GM21529 (cell line): ENCODE data around the gene APOL4.
"Not testable (repeated sequence)": the region's sequence is repeated elsewhere in the genome, so short reads cannot be mapped to it uniquely, and the experiment has no call there.

Source experiments
- ATAC-seq: cut with Tn5 transposase; IDR thresholded peaks from one replicate; pipeline ENCODE4 v1.9.1; 2021; ENCODE audit not compliant: unreplicated experiment

Gene APOL4

DNA sequence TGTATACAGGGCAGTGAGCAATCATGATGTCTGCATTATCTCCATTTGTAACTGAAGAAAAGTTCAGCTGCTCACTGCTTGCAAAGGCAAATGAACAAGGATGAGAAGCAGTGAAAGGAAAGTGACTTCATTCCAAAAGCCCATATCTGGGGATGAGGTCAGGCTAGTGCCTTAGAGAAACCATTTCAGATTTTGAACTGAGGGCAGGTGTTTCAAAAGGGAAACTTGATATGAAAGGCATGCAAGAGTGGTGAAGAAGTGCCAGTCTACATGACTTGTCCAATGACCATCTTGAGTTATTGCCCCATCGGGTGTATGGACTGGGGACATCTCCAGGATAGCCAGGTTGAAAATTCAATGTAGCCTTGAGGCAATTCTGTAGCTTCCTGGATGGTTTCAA, 7.3 kb upstream of the APOL4 start:
- no peak for ATAC-seq

- ATAC-seq, result no peak
These were observed 6.7 kb upstream of the APOL4 start for GRCh38 chr22:36208162-36208765.

DNA sequence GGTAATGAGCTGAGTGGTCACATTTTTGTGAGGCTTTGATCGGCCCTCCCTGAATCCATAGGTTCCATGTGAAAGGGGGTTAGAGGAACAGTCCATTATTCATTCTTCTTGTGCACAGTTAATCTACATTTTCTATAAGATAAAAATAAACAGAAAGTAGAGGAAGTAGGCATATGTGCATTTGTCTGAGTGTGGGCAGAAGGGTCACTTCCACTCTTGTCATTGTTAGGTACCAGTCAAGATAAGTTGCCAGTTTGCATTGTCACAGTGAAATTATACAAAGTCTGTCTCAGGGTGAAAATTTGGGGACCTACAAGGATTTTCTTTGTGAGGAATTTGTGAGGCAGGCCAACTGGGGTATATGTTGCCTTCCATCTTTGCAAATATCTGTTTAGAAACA, 4.6 kb upstream of the APOL4 start:
- no peak for ATAC-seq

DNA sequence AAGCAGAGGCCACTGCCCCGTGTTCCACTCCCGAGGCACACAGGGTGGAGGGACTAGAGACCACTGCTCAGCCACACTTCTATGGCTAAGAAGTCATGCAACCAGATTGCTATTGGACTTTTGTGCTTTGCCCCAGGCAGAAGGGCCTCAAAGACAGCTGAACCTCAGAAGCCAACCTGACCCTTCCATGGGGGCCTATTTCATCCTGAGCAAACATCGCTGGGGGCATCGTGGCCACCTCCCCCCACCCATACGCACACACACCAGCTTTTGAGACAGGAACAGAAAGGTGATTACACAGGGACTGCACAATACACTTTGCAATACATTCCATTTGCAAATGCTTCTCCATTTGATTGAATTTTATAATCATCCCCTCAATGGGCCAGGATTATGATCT, 4.0 kb upstream of the APOL4 start:
- not testable (repeated sequence) for ATAC-seq

GRCh38 chr22:36204632-36205015, 3.0 kb upstream of the APOL4 start:
- no peak for ATAC-seq

GRCh38 chr22:36204001-36204631, 2.5 kb upstream of the APOL4 start:
- ATAC-seq, result no peak

- not testable (repeated sequence) for ATAC-seq
These were observed 1.8 kb upstream of the APOL4 start for GRCh38 chr22:36203441-36203840.

DNA sequence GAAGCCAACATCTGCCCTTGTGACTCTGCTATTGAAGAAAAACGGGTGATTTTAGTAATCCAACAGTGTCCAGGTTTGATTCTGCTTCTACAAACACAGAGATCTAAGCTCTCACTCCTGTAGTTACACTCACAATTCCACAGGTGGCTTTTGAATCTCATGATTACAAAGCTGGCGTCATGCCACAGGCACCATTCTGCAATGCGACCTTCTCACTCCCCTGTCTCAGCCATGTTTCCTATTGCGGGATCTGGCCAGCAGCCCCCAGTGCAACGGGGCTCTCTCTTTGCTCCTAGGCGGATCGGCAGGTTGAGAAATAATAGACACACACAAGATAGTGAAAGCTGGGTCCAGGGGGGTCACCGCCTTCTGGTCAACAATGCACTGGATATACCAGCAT, 1.3 kb upstream of the APOL4 start:
- ATAC-seq, result not testable (repeated sequence)

DNA sequence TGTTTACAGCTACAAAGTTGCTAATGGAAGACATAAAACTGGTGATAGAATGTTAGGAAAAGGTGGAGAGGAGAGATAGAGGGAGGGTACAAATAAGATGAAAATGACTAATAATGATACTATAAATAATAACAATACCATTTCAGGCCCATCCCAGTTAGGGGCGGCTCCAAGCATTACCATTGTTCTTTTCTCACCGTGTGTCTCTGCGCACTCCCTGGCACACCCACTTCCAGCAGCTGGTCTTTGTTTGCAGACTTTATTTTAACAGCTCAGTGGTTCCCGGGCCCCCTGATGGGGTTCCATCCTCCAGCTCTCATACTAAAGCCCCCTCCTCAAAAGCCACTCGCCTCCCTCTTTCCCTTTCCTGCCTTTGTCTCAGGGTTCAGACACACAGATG, 584 bp downstream of the APOL4 start:
- ATAC-seq, result not testable (repeated sequence)

GRCh38 chr22:36199001-36199551, 2.5 kb downstream of the APOL4 start:
- no peak for ATAC-seq

DNA sequence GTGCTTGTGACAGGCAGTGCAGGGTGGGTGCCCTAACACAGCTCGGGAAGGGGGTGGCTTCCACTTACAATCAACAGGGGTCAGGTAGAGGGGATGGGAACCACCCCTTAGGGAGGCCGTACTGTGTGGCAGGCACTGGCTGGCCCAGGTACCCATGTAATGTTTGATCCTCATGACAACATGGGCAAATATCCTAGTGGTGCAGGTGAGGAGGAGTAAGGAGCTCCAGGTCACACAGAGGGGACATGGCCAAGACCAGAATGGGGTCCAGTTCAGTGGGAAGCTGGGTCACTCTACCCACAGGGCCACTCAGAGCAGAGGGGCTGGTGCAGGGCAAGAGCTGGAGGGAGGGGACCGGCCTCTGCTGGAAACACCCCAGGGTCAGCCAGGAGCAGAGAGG, 3.1 kb downstream of the APOL4 start:
- no peak for ATAC-seq

DNA sequence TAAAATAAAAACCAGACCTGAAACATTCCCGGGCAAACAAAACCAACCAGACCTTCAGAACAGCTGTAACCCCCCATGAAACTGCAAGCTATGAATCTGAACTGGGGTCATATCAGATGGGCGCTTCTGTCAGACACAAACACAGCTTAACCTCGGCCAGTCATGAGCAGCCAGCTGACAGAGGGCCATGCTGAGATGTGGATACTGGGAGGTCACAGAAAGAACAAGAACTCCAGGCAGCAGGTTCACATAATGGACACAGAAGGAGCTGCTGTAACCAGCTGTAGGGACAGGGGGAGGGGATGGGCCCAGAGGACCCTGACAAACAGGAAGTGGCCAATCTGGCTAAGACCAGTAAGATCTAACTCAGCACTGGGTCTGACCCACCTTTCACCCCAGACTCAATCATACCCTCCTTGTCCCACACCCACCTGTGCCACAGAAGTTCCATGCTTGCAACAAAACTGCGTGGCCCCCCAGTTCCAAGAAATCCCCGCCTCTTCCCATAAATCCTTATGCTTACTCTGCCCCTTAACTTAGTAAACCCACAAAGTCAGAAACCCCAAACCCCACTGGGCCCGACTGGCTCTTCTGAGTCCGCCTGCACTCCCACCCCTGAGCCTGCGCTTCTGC, 4.0 kb downstream of the APOL4 start:
- ATAC-seq, result no peak

- no peak for ATAC-seq
These were observed 4.6 kb downstream of the APOL4 start for GRCh38 chr22:36197065-36197440.

GRCh38 chr22:36196254-36197064, 5.2 kb downstream of the APOL4 start:
- no peak for ATAC-seq

- ATAC-seq, result no peak
These were observed 6.6 kb downstream of the APOL4 start for GRCh38 chr22:36194971-36195370.

DNA sequence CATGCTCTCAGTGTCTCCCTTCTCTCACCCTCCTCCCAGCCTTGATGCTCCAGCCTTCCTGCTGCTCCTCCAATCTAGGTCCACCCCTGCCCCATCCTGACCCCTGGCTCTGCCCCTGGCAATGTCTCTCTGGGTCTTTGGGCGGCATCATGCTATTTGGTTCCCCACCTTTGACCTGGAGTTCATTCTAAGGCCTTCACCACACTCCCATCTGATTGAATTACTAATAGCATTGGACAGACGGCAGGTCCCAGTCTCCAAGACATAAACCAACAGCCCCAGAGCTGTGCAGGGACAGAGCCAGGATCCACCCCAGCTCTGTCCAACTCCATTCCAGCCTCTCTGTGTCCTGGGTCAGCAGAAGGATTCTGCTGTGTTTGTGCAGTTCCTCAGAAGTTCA, 7.2 kb downstream of the APOL4 start:
- no peak for ATAC-seq

DNA sequence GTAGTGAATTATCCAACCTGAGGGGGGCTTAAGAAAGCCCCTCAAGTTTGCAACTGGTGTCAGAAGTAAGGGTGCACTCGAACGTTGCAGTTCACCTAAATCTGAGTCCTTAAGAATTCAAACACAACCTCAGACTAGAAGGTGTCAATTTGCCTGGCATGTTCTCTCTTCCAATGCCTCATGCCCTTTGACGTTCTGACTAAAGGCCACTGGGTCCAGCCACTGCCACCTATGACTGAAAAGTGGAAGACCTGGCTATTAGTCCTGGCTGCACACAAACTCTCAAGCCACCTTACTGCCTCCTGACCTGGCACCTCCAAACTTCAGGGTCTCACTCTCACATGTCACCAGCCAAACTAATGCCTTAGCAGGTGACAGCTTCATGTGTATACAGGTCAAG, 8.0 kb downstream of the APOL4 start:
- ATAC-seq, result no peak

GRCh38 chr22:36193171-36193570, 8.4 kb downstream of the APOL4 start:
- no peak for ATAC-seq

- no peak for ATAC-seq
These were observed 9.1 kb downstream of the APOL4 start for GRCh38 chr22:36192542-36192941.

GRCh38 chr22:36191106-36191836, 10.3 kb downstream of the APOL4 start:
- no peak for ATAC-seq

DNA sequence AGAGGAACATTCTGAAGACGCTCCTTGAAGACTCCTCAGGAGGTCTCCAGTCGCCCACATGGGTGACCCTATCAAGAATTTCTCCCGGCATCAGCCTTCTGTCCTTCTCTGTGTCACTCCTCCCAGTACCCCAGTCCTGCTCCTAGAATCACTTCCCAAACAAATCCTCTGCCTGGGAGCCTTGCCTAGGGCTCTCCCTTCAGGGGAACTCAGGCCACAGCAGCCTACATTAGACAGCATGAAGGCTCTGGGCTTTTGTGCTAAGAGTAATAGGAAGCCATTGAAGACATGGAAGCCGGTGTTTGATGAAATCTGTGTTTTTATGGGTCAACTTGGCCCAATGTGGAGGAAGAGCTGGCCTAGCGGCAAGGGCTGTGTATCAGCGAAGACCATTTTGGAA, 13.7 kb downstream of the APOL4 start:
- ATAC-seq, result not testable (repeated sequence)
